HEK293T (cell line): Measurements from ENCODE around the gene JAG1.

Experiments used
- BHLHE40 ChIP-seq: fragments of 450-650 bp; IDR thresholded peaks from 2 replicates; pipeline ENCODE4 v1.6.1; 2016; ENCODE audit warnings: mild to moderate bottlenecking, moderate library complexity, borderline replicate concordance
- CTBP1 ChIP-seq: fragments of 450-650 bp; IDR thresholded peaks from 2 replicates; pipeline ENCODE4 v1.6.1; 2016; ENCODE audit warnings: borderline replicate concordance
- ELF4 ChIP-seq: fragments of 450-650 bp; IDR thresholded peaks from 2 replicates; pipeline ENCODE4 v1.6.1; 2017; ENCODE audit warnings: antibody characterized with exemption
- FOXA1 ChIP-seq: fragments of 450-650 bp; IDR thresholded peaks from 2 replicates; pipeline ENCODE4 v1.6.1; 2016; ENCODE audit warnings: mild to moderate bottlenecking
- FOXK2 ChIP-seq: fragments of 450-650 bp; IDR thresholded peaks from 2 replicates; pipeline ENCODE4 v1.6.1; 2016; ENCODE audit warnings: mild to moderate bottlenecking
- FOXM1 ChIP-seq: fragments of 450-650 bp; IDR thresholded peaks from 2 replicates; pipeline ENCODE4 v1.6.1; 2017; ENCODE audit warnings: mild to moderate bottlenecking, borderline replicate concordance
- PKNOX1 ChIP-seq: fragments of 450-650 bp; IDR thresholded peaks from 2 replicates; pipeline ENCODE4 v1.6.1; 2016
- SP1 ChIP-seq: fragments of 450-650 bp; IDR thresholded peaks from 2 replicates; pipeline ENCODE4 v1.6.1; 2017
- SUZ12 ChIP-seq: fragments of 450-650 bp; IDR thresholded peaks from 2 replicates; pipeline ENCODE4 v1.6.1; 2016; ENCODE audit warnings: mild to moderate bottlenecking

DNA sequence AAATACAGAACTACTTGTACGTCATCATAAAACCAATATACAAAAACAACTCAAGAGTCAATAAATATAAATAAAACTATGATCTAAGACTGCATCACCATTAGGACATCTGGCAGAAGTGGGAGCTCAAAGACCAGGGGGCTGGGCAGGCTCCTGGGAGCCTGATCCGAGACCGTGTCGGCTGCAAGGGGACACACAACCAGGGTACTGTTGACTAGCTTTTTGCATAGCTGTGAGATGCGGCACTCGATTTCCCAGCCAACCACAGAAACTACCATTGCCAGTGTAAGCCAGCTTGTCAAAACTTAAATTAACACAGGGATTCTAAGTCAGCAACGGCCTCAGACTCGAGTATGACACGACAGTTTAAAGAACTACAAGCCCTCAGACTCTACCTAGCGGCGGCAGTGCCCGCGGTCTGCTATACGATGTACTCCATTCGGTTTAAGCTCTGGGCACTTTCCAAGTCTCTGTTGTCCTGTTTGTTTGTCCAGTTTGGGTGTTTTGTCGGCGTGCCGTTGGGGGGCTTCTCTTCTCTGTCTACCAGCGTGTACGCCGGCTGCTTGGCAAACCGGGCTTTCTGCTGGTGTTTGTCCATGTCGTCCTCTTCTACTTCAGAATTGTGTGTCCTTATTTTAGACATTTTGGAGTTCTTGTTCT lies 34.6 kb downstream of the JAG1 start:
- TF ChIP-seq SP1 (no peak), BHLHE40 (no peak), SUZ12 (no peak), ELF4 (no peak), PKNOX1 (no peak), CTBP1 (no peak), FOXM1 (no peak), FOXA1 (no peak), FOXK2 (no peak)
